ENCODE data around the gene C1RL. TPM values are rescaled to one million over a fixed set of nuclear protein-coding genes. Genes with fewer than 3 reads are reported as not detected.

Gene C1RL
- total RNA-seq, 8 experiments from 2014 or later: 1.5 to 61.5 (median 11.1) TPM

DNA sequence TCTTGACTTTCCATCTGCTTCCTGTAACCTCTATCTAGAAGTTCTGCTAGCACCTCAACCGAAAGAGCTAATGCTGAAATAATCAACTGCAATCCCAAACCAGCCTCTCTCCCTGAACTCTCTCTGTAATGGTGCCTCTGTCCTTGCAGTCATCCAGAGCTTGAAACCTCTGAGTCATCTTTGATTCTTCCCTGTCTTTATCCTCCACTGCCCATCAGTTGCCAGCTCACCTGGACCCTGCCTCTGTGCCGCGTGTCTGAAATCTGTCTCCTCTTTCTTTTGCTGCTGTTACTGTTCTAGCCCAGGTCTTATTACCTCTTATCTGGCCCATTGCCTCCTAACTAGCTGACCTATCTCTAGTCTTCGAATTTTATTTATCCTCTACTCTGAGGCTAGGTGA, 36.7 kb upstream of the C1RL start:
- ATAC-seq (replicated peaks in 6 of 8): no peak
- 0 to 100% (median 69%) methylated on average over 1 to 3 of the region's 4 CpGs for WGBS, 10 experiments
- no peak overlapping the region for H3K27ac ChIP-seq
- no peaks in the 10 kb centered on the region for H3K4me1 ChIP-seq (replicated peaks in 1 of 2)
- in situ Hi-C loops (cut with MboI; ENCODE audit: low pct_unique_long_range_greater_than_20kb in 2 of 9, low sequenced_read_pairs in 9 of 9, unreplicated experiment in 9 of 9): no loop called here
- no peak overlapping the region for H3K4me3 ChIP-seq

DNA sequence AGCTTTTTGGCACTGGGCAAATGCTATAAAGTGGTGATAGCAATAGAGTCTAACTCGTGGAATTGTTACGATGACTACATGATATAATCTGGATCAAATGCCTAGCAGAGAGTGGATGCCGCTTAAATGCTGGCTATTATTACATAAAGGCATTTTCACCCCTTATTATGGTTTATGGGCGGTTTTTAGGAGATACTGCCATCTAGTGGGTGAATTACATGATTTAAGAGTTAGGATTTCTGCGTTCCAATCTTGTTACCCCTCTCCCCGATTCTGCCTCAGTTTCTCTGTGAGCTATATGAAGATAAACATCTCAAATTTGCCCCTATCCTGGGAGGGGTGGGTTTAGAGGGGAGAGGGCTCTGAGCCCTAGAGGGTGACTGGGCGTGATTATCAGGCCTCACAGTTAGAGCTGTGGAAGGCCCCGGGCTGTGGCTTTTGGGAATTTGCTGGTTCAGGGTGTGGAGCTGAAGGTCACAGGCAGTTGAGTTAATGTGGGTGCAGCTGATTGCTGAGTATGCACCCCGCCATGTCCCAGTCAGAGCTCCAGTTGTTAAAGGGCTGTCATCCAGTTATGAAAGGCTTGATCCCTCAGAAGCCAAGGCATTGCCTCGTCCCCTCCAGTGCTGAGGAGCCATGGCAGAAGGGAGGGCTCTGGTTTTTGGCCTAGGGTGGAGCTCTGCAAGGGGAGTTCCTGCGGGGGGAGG, 35.6 kb upstream of the C1RL start:
- WGBS, 10 experiments: 10 to 100% (median 52%) methylated on average over 3 to 9 of the region's 11 CpGs; no CpG with 5 or more reads in 1 of the 10 experiments
- ATAC-seq (replicated peaks in 6 of 8): peak in 3 of 8 experiments; percentile 68 to 87 (median 79)
- Histone ChIP-seq H3K4me3 (no peak overlapping the region), H3K27ac (no peak overlapping the region), H3K4me1 (replicated peaks in 1 of 2) (no peaks in the 10 kb centered on the region)
- in situ Hi-C loops (cut with MboI; ENCODE audit: low pct_unique_long_range_greater_than_20kb in 2 of 9, low sequenced_read_pairs in 9 of 9, unreplicated experiment in 9 of 9): no loop called here

DNA sequence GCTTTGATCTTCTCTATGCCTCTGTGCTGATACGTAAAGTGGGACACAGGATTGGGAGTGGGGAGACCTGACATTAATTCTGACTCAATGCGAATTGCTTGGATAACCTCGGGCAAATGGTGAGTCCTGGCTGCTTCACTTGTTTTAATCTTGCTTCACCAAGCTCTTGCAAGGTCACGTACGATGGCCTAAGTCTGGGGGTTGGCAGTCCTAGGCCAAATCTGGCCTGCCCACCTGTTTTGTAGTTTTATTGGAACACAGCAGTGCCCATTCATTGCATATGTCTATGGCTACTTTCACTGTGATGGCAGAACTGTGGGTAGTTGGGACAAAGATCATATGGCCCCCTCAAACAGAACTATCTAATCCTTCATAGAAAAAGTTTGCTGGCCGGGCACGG, 34.5 kb upstream of the C1RL start:
- 60 to 100% (median 94%) methylated on average over 1 to 5 of the region's 7 CpGs; no CpG with 5 or more reads in 3 of the 10 experiments for whole genome bisulfite sequencing, 10 experiments
- H3K4me1 ChIP-seq (replicated peaks in 1 of 2): no peaks in the 10 kb centered on the region
- no peak overlapping the region for H3K4me3 ChIP-seq
- in situ Hi-C loops (cut with MboI; ENCODE audit: low pct_unique_long_range_greater_than_20kb in 2 of 9, low sequenced_read_pairs in 9 of 9, unreplicated experiment in 9 of 9): no loop called here
- no peak for ATAC-seq (replicated peaks in 6 of 8)
- no peak overlapping the region for H3K27ac ChIP-seq

DNA sequence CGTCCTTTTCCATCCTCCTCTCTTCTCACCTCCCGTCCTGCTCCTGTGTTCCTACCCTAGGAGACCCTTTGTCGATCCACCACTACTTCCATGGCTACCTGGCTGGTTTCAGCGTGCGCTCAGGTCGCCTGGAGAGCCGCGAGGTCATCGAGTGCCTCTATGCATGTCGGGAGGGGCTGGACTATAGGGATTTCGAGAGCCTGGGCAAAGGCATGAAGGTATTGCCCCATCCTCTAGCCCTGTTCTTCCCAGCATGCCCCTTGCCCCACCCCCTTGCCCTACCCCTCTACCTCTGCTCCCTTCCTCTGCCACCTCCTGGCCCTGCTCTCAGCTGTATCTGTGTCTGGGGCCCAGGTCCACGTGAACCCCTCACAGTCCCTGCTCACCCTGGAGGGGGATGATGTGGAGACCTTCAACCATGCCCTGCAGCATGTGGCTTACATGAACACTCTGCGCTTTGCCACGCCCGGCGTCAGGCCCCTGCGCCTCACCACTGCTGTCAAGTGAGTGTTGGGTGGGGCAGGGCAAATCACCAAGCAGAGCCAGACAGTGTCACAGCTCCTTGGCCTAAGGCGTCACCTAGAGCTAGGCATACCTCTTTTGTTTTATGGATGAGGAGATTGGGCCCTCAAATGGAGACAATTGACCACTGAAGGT, 33.9 kb upstream of the C1RL start:
- no peak for ATAC-seq (replicated peaks in 6 of 8)
- no peaks in the 10 kb centered on the region for H3K4me1 ChIP-seq (replicated peaks in 1 of 2)
- in situ Hi-C loops (cut with MboI; ENCODE audit: low pct_unique_long_range_greater_than_20kb in 2 of 9, low sequenced_read_pairs in 9 of 9, unreplicated experiment in 9 of 9): no loop called here
- no peak overlapping the region for H3K4me3 ChIP-seq
- no peak overlapping the region for H3K27ac ChIP-seq
- WGBS, 10 experiments: 81 to 100% (median 92%) methylated on average over 2 to 10 of the region's 18 CpGs

DNA sequence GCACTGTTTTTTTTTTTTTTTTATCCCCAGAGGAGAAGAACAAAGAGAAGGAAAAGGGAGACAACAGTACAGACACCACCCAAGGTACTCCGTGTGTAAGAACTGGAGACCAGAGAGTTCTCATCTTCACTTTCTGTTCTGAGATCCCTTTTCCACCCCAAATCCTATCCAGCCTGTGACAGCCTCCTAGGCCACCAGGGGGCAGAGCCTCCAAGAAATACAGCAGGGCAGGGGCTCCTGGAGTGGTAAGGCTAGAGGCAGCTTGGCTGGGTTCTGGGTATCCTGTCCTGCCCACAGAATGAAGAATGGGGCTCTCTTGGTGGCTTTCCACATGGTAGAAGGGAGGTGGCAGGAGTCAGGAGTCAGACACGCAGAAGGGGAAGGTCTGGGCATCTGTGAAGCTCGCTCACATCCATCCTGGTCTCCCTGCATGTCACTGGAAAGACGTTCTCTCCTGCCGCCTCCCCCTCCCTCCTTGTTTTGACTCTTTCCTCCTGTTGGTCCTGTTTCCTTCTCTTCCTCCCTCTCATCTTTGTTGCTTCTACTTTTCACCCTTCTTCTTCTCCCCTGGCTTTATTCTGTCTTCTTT, 33.1 kb upstream of the C1RL start:
- in situ Hi-C loops (cut with MboI; ENCODE audit: low pct_unique_long_range_greater_than_20kb in 2 of 9, low sequenced_read_pairs in 9 of 9, unreplicated experiment in 9 of 9): no loop called here
- 42 to 97% (median 73%) methylated on average over 1 to 5 of the region's 5 CpGs for WGBS, 10 experiments

DNA sequence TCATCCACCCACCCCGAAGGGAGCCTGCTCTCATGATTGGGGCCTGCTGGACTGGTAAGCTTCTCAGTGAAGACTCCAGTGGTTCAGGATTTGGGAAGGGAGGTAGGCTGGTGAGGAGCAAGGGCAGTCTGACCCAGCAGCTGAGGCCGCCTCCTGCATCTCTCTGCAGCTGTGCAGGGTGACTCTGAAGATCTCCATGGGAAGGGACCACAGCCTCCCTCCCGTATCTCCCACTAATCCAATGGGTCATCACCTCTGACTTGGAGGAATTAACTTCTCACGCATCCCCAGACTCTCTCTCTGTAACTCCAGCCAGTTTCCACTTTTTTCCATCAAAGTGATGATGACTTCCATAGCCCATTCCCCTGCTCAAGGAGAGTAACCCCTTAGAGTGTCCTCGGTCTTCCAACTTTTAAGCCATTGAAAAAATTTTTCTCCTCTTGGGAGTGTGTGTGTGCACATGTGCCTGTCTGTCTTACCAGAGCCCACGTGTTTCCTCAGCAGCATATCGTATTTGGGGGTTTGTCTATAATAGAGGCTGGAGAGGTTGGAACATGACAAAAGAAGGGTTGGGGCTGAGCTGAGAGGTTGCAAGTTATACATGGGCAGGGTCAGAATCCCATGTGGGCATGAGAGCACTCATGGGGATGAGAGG, 32.5 kb upstream of the C1RL start:
- no peak for ATAC-seq (replicated peaks in 6 of 8)
- H3K27ac ChIP-seq: no peak overlapping the region
- no peaks in the 10 kb centered on the region for H3K4me1 ChIP-seq (replicated peaks in 1 of 2)
- in situ Hi-C loops (cut with MboI; ENCODE audit: low pct_unique_long_range_greater_than_20kb in 2 of 9, low sequenced_read_pairs in 9 of 9, unreplicated experiment in 9 of 9): no loop called here
- WGBS, 10 experiments: 67 to 100% (median 89%) methylated on average over 2 to 5 of the region's 7 CpGs; no CpG with 5 or more reads in 4 of the 10 experiments
- no peak overlapping the region for H3K4me3 ChIP-seq

More for the DNA sequence above, 33.1 kb upstream of the C1RL start:
- no peak overlapping the region for H3K4me3 ChIP-seq
- no peaks in the 10 kb centered on the region for H3K4me1 ChIP-seq (replicated peaks in 1 of 2)
- H3K27ac ChIP-seq: no peak overlapping the region
- ATAC-seq (replicated peaks in 6 of 8): peak in 5 of 8 experiments; percentile 12 to 87 (median 56)

DNA sequence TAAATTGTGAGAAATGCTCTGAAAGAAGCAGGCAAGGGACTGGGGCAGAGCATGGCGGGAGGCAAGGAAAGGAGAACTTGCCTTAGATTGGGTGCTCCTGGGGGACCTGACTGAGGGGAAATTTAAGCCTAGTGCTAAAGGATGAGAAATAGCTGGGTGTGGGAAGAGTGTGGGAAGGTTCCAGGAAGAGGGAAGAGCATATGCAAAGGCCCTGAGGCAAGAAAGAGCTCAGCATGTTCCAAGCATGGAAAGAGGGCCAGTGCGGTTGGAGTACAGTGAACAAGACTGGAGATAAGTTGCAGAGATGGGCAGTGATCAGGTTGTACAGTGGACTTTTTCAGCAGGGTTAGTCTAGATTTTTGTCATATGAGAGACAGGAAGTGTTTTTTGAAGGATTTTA, 30.2 kb upstream of the C1RL start:
- 60 to 100% (median 100%) methylated on average over 1 to 2 of the region's 2 CpGs for WGBS, 10 experiments
- in situ Hi-C loops (cut with MboI; ENCODE audit: low pct_unique_long_range_greater_than_20kb in 2 of 9, low sequenced_read_pairs in 9 of 9, unreplicated experiment in 9 of 9): no loop called here

DNA sequence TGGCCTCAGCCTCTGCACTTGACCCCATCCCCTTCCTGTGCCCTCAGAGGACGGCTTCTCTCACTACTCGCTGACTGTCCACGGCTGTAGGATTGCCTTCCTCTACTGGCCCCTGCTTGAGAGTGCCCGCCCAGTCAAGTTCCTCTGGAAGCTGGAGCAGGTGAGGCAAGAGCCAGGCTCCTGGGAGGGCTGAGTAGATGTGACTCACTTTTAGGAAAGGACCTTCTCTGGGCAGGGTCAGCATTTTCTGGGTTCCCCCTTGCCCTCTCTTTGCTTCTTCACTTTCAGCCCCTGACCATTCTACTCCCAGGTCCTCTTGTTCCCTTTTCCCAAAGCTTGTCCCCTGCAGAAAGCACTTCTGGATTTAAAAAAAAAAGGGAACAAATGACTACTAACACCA, 28.9 kb upstream of the C1RL start:
- 67 to 100% (median 94%) methylated on average over 1 to 3 of the region's 4 CpGs; no CpG with 5 or more reads in 6 of the 10 experiments for WGBS, 10 experiments
- Histone ChIP-seq H3K4me1 (replicated peaks in 1 of 2) (no peaks in the 10 kb centered on the region), H3K27ac (no peak overlapping the region), H3K4me3 (no peak overlapping the region)
- no peak for ATAC-seq (replicated peaks in 6 of 8)
- in situ Hi-C loops (cut with MboI; ENCODE audit: low pct_unique_long_range_greater_than_20kb in 2 of 9, low sequenced_read_pairs in 9 of 9, unreplicated experiment in 9 of 9): no loop called here

More for the DNA sequence above, 30.2 kb upstream of the C1RL start:
- Histone ChIP-seq H3K4me3 (no peak overlapping the region), H3K4me1 (replicated peaks in 1 of 2) (no peaks in the 10 kb centered on the region), H3K27ac (no peak overlapping the region)
- ATAC-seq (replicated peaks in 6 of 8): peak in 3 of 8 experiments; percentile 32 to 60 (median 41)

DNA sequence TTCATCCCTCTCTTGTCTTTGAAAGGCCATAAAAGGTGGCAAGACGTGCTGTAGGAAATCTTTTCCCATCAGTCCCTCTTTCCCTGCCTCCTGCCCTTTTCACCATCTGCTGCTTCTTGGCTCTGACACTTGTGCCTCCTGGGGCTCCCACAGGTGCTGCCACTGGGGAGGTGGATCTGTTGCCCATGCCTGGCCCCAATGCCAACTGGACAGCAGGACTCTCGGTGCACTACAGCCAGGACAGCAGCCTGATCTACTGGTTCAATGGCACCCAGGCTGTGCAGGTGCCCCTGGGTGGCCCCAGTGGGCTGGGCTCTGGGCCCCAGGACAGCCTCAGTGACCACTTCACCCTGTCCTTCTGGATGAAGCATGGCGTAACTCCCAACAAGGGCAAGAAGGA, 27.7 kb upstream of the C1RL start:
- no peak for ATAC-seq (replicated peaks in 6 of 8)
- 90 to 100% methylated on average over 2 of the region's 3 CpGs; no CpG with 5 or more reads in 8 of the 10 experiments for WGBS, 10 experiments
- H3K4me1 ChIP-seq (replicated peaks in 1 of 2): peaks cover 10% of the 10 kb centered on the region in 2 donors
- in situ Hi-C loops (cut with MboI; ENCODE audit: low pct_unique_long_range_greater_than_20kb in 2 of 9, low sequenced_read_pairs in 9 of 9, unreplicated experiment in 9 of 9): no loop called here
- H3K27ac ChIP-seq: no peak overlapping the region
- no peak overlapping the region for H3K4me3 ChIP-seq

DNA sequence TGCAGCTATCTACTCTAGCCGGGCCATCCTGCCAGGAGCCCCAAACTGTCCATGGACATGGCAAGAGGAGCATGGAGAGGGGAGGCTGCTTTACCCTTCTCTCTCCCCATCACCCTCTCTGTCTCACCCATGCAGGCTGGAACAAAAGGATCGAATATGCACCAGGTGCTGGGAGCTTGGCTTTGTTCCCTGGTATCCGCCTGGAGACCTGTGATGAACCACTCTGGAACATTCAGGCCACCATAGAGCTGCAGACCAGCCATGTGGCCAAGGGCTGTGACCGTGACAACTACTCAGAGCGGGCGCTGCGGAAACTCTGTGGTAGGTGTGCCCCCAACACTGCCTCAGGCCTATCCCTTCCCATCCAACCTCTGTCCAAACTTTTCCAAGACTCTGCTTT, 27.1 kb upstream of the C1RL start:
- peaks cover 12% of the 10 kb centered on the region in 2 donors for H3K4me1 ChIP-seq (replicated peaks in 1 of 2)
- no peak overlapping the region for H3K27ac ChIP-seq
- WGBS, 10 experiments: 80 to 100% (median 93%) methylated on average over 1 to 4 of the region's 7 CpGs; no CpG with 5 or more reads in 3 of the 10 experiments
- no peak overlapping the region for H3K4me3 ChIP-seq
- no peak for ATAC-seq (replicated peaks in 6 of 8)
- in situ Hi-C loops (cut with MboI; ENCODE audit: low pct_unique_long_range_greater_than_20kb in 2 of 9, low sequenced_read_pairs in 9 of 9, unreplicated experiment in 9 of 9): no loop called here

DNA sequence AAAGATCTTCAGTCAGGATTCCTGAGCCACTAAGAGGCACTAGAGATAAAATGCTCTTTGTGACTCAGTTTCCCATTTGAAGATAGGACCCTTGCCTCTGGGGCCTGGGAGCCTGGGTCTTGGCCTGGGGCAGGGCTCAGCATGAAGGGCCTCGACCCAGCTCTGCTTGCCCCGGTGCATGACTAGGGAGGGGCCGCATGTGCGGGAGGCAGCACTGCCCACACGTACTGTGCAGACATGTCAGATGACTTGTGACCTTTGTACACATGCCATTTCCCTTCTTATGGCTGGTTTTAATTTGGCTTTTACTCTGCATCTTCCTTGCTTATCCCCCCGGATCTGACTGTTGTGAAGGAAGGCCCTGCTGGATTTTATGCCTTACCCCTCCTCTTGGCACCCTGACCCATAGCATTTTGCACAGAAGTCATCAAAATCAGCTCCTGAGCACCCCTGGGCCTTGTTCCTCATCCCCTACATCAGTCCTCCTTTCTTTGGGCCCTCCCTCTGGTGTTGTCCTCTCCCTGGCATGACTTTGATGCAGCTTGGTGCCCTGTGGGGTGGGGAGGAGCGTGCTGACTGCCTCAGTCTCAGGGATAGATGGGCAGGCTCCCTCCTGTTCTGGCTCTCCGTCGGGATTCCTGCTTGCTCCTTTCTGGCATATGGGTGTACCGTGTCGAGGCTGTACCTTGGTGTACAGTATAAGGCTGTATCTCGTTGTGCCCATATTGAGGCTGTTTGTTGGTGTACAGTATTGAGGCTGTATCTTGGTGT, 25.6 kb upstream of the C1RL start:
- peaks cover 12% of the 10 kb centered on the region in 2 donors for H3K4me1 ChIP-seq (replicated peaks in 1 of 2)
- H3K27ac ChIP-seq: no peak overlapping the region
- in situ Hi-C loops (cut with MboI; ENCODE audit: low pct_unique_long_range_greater_than_20kb in 2 of 9, low sequenced_read_pairs in 9 of 9, unreplicated experiment in 9 of 9): no loop called here
- 50 to 100% (median 87%) methylated on average over 1 to 6 of the region's 12 CpGs; no CpG with 5 or more reads in 3 of the 10 experiments for WGBS, 10 experiments
- ATAC-seq (replicated peaks in 6 of 8): no peak
- no peak overlapping the region for H3K4me3 ChIP-seq

DNA sequence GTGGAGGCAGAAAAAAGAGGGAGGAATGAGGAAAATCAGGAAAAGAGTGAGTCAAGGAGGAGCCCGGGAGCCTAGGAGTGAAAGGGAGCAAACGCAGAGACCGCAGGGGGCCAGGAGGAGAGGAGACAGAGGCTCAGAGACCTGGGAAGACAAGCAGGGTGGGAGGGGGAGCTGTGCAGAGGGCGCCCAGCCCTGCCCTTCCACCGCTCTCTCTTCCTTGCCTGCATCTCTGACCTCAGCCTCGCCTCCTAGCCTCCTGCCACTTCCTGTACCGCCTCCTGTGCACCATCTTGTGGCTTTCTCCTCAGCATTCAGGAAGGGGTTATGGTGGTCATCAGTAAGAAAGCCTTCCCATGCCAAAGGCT, 22.5 kb upstream of the C1RL start:
- H3K27ac ChIP-seq: peak overlapping the region in 1 of 2 donors; percentile 83
- peak overlapping the region; percentile 69 to 98 (median 92) for H3K4me3 ChIP-seq
- ATAC-seq (replicated peaks in 6 of 8): peak in 1 of 8 experiments; percentile 1
- in situ Hi-C loops (cut with MboI; ENCODE audit: low pct_unique_long_range_greater_than_20kb in 2 of 9, low sequenced_read_pairs in 9 of 9, unreplicated experiment in 9 of 9): no loop called here
- WGBS, 10 experiments: 4 to 71% (median 57%) methylated on average over 1 to 6 of the region's 7 CpGs; no CpG with 5 or more reads in 5 of the 10 experiments
- H3K4me1 ChIP-seq (replicated peaks in 1 of 2): peaks cover 16 to 17% of the 10 kb centered on the region in 2 donors

Data from motor neuron (in vitro differentiated cells).